Activated naive CD4-positive, alpha-beta T cell treated with anti-CD3 and anti-CD28 coated beads, Interleukin-2, amount 50 U/mL, for 16 hours (primary cell): Measurements from ENCODE around the gene BICC1.

Source experiments
- DNase-seq: peaks from one replicate; pipeline ENCODE4 v3.0.0-alpha.2; 2020

BICC1 gene

GRCh38 chr10:58512491-58513187 lies at the start of gene BICC1:
Gene BICC1 (plus strand): TSS chr10:58512872. CDS start chr10:58513144, 272 bp downstream.
- DNase-seq = no peak

- no peak for DNase-seq
These were observed 47.7 kb upstream of the BICC1 start for GRCh38 chr10:58464956-58465355.

GRCh38 chr10:58465629-58466028 lies 47.0 kb upstream of the BICC1 start:
- DNase-seq = no peak

GRCh38 chr10:58467931-58468635 lies 44.6 kb upstream of the BICC1 start:
- no peak for DNase-seq

GRCh38 chr10:58473976-58474375 lies 38.7 kb upstream of the BICC1 start:
- DNase-seq = no peak

GRCh38 chr10:58475322-58476277 lies 37.1 kb upstream of the BICC1 start:
- DNase-seq = no peak

GRCh38 chr10:58477122-58477521 lies 35.5 kb upstream of the BICC1 start:
- DNase-seq = no peak

- DNase-seq = no peak
These were observed 34.8 kb upstream of the BICC1 start for GRCh38 chr10:58477902-58478301.

GRCh38 chr10:58479045-58479444 lies 33.6 kb upstream of the BICC1 start:
- no peak for DNase-seq

- no peak for DNase-seq
These were observed 32.4 kb upstream of the BICC1 start for GRCh38 chr10:58480321-58480720.

GRCh38 chr10:58481569-58482109 lies 31.0 kb upstream of the BICC1 start:
- DNase-seq = no peak

- DNase-seq = no peak
These were observed 25.9 kb upstream of the BICC1 start for GRCh38 chr10:58486821-58487220.

- DNase-seq = no peak
These were observed 23.8 kb upstream of the BICC1 start for GRCh38 chr10:58488921-58489320.

GRCh38 chr10:58502956-58503355 lies 9.7 kb upstream of the BICC1 start:
- DNase-seq = no peak

GRCh38 chr10:58508316-58508715 lies 4.4 kb upstream of the BICC1 start:
- no peak for DNase-seq

GRCh38 chr10:58511765-58512490 lies 744 bp upstream of the BICC1 start:
- DNase-seq = no peak

GRCh38 chr10:58513188-58514110 lies 777 bp downstream of the BICC1 start:
- no peak for DNase-seq

GRCh38 chr10:58514111-58514770 lies 1.6 kb downstream of the BICC1 start:
- no peak for DNase-seq

GRCh38 chr10:58515291-58515941 lies 2.7 kb downstream of the BICC1 start:
- no peak for DNase-seq

GRCh38 chr10:58516119-58516518 lies 3.4 kb downstream of the BICC1 start:
- no peak for DNase-seq
